Activated CD8-positive, alpha-beta memory T cell treated with anti-CD3 and anti-CD28 coated beads for 36 hours (primary cell): Measurements from ENCODE around the gene SDK1. TPM values are rescaled to one million over a fixed set of nuclear protein-coding genes. Genes with fewer than 3 reads are reported as not detected.

ENCODE experiments used
- CTCF ChIA-PET: fragments of 350-600 bp; sonication (Branson Sonifier 250); formaldehyde crosslinking; loops from one replicate; lab custom pipeline; 2021; ENCODE audit warnings: antibody characterized with exemption; lab: Charles Lee
- POLR2A ChIA-PET: fragments of 350-600 bp; sonication (Branson Sonifier 250); formaldehyde crosslinking; loops from one replicate; lab custom pipeline; 2021; ENCODE audit warnings: antibody characterized with exemption; lab: Charles Lee
- total RNA-seq, 2 experiments: library from RNA; stranded (reverse); gene quantifications; one replicate each; pipeline ENCODE4 v1.2.3, GENCODE V29; 2021

Gene SDK1
- total RNA-seq, 2 experiments from 2014 or later, result 0.15 to 0.50 TPM

- ChIA-PET POLR2A (no interaction called here), CTCF (interaction anchor here (0.5 kb wide), 1 partner anchor 37 kb away, joined by 5 read pairs; no protein-coding TSS in a partner anchor)
Observed at GRCh38 chr7:3386423-3387190, 85.6 kb downstream of the SDK1 start.

GRCh38 chr7:3393862-3394261 lies 92.8 kb downstream of the SDK1 start:
- CTCF ChIA-PET, result no interaction called here
- POLR2A ChIA-PET, result no interaction called here

- POLR2A ChIA-PET, result no interaction called here
- CTCF ChIA-PET, result no interaction called here
Observed at GRCh38 chr7:3397324-3397723, 96.3 kb downstream of the SDK1 start.

- POLR2A ChIA-PET, result no interaction called here
Observed at GRCh38 chr7:3399858-3400257, 98.8 kb downstream of the SDK1 start.

GRCh38 chr7:3404501-3404900 lies 103.4 kb downstream of the SDK1 start:
- ChIA-PET CTCF (no interaction called here), POLR2A (no interaction called here)

More at GRCh38 chr7:3399858-3400257, 98.8 kb downstream of the SDK1 start:
- CTCF ChIA-PET, result no interaction called here

- ChIA-PET CTCF (no interaction called here), POLR2A (interaction anchor here (0.6 to 0.7 kb wide), 2 partner anchors 557 to 1232 kb away, joined by 3 to 10 read pairs; no protein-coding TSS in a partner anchor)
Observed at GRCh38 chr7:3408814-3409595, 108.0 kb downstream of the SDK1 start.

GRCh38 chr7:3412871-3413270 lies 111.8 kb downstream of the SDK1 start:
- POLR2A ChIA-PET, result no interaction called here
- CTCF ChIA-PET, result no interaction called here

GRCh38 chr7:3415861-3416312 lies 114.8 kb downstream of the SDK1 start:
- CTCF ChIA-PET, result no interaction called here
- POLR2A ChIA-PET, result no interaction called here

- ChIA-PET CTCF (no interaction called here), POLR2A (no interaction called here)
Observed at GRCh38 chr7:3416453-3416852, 115.4 kb downstream of the SDK1 start.

GRCh38 chr7:3425087-3425486 lies 124.0 kb downstream of the SDK1 start:
- POLR2A ChIA-PET, result no interaction called here
- CTCF ChIA-PET, result no interaction called here

GRCh38 chr7:3426064-3426463 lies 125.0 kb downstream of the SDK1 start:
- ChIA-PET POLR2A (no interaction called here), CTCF (no interaction called here)

GRCh38 chr7:3427957-3428356 lies 126.9 kb downstream of the SDK1 start:
- CTCF ChIA-PET, result no interaction called here
- POLR2A ChIA-PET, result no interaction called here

- ChIA-PET CTCF (no interaction called here), POLR2A (interaction anchor here (0.5 kb wide), 1 partner anchor 464 kb away, joined by 4 read pairs; no protein-coding TSS in a partner anchor)
Observed at GRCh38 chr7:3429981-3430380, 128.9 kb downstream of the SDK1 start.

GRCh38 chr7:3430588-3430987 lies 129.5 kb downstream of the SDK1 start:
- POLR2A ChIA-PET, result interaction anchor here (0.5 kb wide), 1 partner anchor 463 kb away, joined by 4 read pairs; no protein-coding TSS in a partner anchor
- CTCF ChIA-PET, result no interaction called here

GRCh38 chr7:3431306-3431705 lies 130.3 kb downstream of the SDK1 start:
- ChIA-PET CTCF (no interaction called here), POLR2A (interaction anchor here (0.6 kb wide), 1 partner anchor 77 kb away, joined by 3 read pairs; no protein-coding TSS in a partner anchor)

- POLR2A ChIA-PET, result no interaction called here
- CTCF ChIA-PET, result no interaction called here
Observed at GRCh38 chr7:3432911-3433310, 131.9 kb downstream of the SDK1 start.

GRCh38 chr7:3434611-3435010 lies 133.6 kb downstream of the SDK1 start:
- ChIA-PET CTCF (no interaction called here), POLR2A (no interaction called here)

- POLR2A ChIA-PET, result no interaction called here
- CTCF ChIA-PET, result no interaction called here
Observed at GRCh38 chr7:3436112-3436511, 135.1 kb downstream of the SDK1 start.

GRCh38 chr7:3436746-3437145 lies 135.7 kb downstream of the SDK1 start:
- CTCF ChIA-PET, result no interaction called here
- POLR2A ChIA-PET, result no interaction called here

- CTCF ChIA-PET, result no interaction called here
Observed at GRCh38 chr7:3437467-3437866, 136.4 kb downstream of the SDK1 start.

More at GRCh38 chr7:3437467-3437866, 136.4 kb downstream of the SDK1 start:
- POLR2A ChIA-PET, result no interaction called here
